Endothelial cell of umbilical vein (primary cell): ENCODE results near the gene NUDT13. TPM values are rescaled to one million over a fixed set of nuclear protein-coding genes. Genes with fewer than 3 reads are reported as not detected.
A peak's percentile ranks its signal among the peaks of the same experiment; 100 is the strongest.

Experiments used
- BruUV-seq: library from RNA; stranded (reverse); fragments of 400-500 nt; replicated peaks from 2 replicates; lab custom pipeline; 2021; lab: Mats Ljungman, UMichigan
- CTCF ChIA-PET: fragments of 300-600, 350-600 bp; sonication (Branson Sonifier 250); formaldehyde crosslinking; loops from one replicate; lab custom pipeline; 2021; ENCODE audit warnings: antibody characterized with exemption, inconsistent platforms; lab: Charles Lee
- POLR2A ChIA-PET: fragments of 300-600, 350-600 bp; sonication (Branson Sonifier 250); formaldehyde crosslinking; loops from one replicate; lab custom pipeline; 2021; ENCODE audit warnings: antibody characterized with exemption, inconsistent platforms; lab: Charles Lee
- DNase-seq: peaks from one replicate; pipeline ENCODE4 v3.0.0-alpha.2; 2011; ENCODE audit warnings: low read depth, low spot score
- FAIRE-seq: peaks from 2 replicates; lab custom pipeline; 2011; peaks lifted over from hg19 to GRCh38; lab: Jason Lieb, UNC
- H2AFZ ChIP-seq: 2 replicates; pipeline ENCODE4 v1.6.0; 2012; ENCODE audit warnings: low read depth, low read length, control low read depth, inconsistent platforms
- H3K27ac ChIP-seq: 2 replicates; pipeline ENCODE4 v1.5.1; 2011; ENCODE audit warnings: low read depth, mild to moderate bottlenecking, control low read depth, low read length, moderate library complexity; ENCODE audit not compliant: insufficient read depth
- H3K27me3 ChIP-seq, 2 experiments: 2 replicates each; pipeline versions ENCODE4 v1.6.0 to v1.6.1; 2011; ENCODE audit warnings: low read length in 2 of 2, mixed read lengths in 1 of 2; ENCODE audit not compliant: control insufficient read depth in 2 of 2, insufficient read depth in 2 of 2
- H3K36me3 ChIP-seq, 2 experiments: 2 replicates in 1 of 2; 3 replicates in 1 of 2; pipeline ENCODE4 v1.5.1; 2011; ENCODE audit warnings: low read length in 2 of 2, mild to moderate bottlenecking in 1 of 2, moderate library complexity in 1 of 2; ENCODE audit not compliant: control insufficient read depth in 2 of 2, insufficient read depth in 2 of 2; ENCODE audit errors: extremely low read depth in 1 of 2
- H3K4me1 ChIP-seq: 3 replicates; pipeline ENCODE4 v1.5.1; 2011; ENCODE audit warnings: mild to moderate bottlenecking, low read length; ENCODE audit not compliant: control insufficient read depth, insufficient read depth; ENCODE audit errors: extremely low read depth
- H3K4me2 ChIP-seq: 2 replicates; pipeline ENCODE4 v1.6.1; 2011; ENCODE audit warnings: low read length, control low read depth, mixed read lengths; ENCODE audit not compliant: insufficient read depth
- H3K4me3 ChIP-seq, 3 experiments: fragments of 200-600 bp in 1 of 3; sonication (generic), shearing (Covaris generic) in 1 of 3; replicated peaks in 1 of 3; 2 replicates each; pipeline ENCODE4 v1.5.1; 2011 to 2016; ENCODE audit warnings: control low read depth in 3 of 3, low read length in 3 of 3, mild to moderate bottlenecking in 2 of 3, inconsistent platforms in 1 of 3, low read depth in 1 of 3, moderate library complexity in 1 of 3; ENCODE audit not compliant: insufficient read depth in 1 of 3
- H3K79me2 ChIP-seq: 2 replicates; pipeline ENCODE4 v1.6.0; 2012; ENCODE audit warnings: low read length, inconsistent platforms; ENCODE audit not compliant: control insufficient read depth, insufficient read depth
- H3K9ac ChIP-seq: replicated peaks from 2 replicates; pipeline ENCODE3; 2011; ENCODE audit warnings: low read length, control low read depth; ENCODE audit not compliant: insufficient read depth; ENCODE audit errors: extremely low read depth
- H3K9me1 ChIP-seq: replicated peaks from 3 replicates; pipeline ENCODE4 v1.6.0; 2011; ENCODE audit warnings: mild to moderate bottlenecking, low read length; ENCODE audit not compliant: control insufficient read depth, insufficient read depth; ENCODE audit errors: extremely low read depth
- H3K9me3 ChIP-seq: replicated peaks from 2 replicates; pipeline ENCODE4 v1.5.1; 2012; ENCODE audit warnings: low read length, inconsistent platforms; ENCODE audit not compliant: control insufficient read depth, insufficient read depth
- H4K20me1 ChIP-seq: replicated peaks from 2 replicates; pipeline ENCODE3; 2011; ENCODE audit warnings: mild to moderate bottlenecking, low read length; ENCODE audit not compliant: control insufficient read depth, insufficient read depth; ENCODE audit errors: extremely low read depth
- FOS ChIP-seq: IDR thresholded peaks from 2 replicates; pipeline ENCODE4 v1.6.1; 2011; ENCODE audit warnings: mild to moderate bottlenecking, low read length, moderate library complexity, borderline replicate concordance; ENCODE audit not compliant: insufficient read depth
- GATA2 ChIP-seq: IDR thresholded peaks from 2 replicates; pipeline ENCODE4 v1.7.0; 2011; ENCODE audit warnings: low read depth, mild to moderate bottlenecking, moderate library complexity, mixed read lengths, low read length; ENCODE audit not compliant: insufficient read length, insufficient read depth
- POLR2A ChIP-seq: IDR thresholded peaks from 2 replicates; pipeline ENCODE4 v1.6.1; 2012; ENCODE audit warnings: low read depth, mild to moderate bottlenecking, control low read depth, low read length
- dilution Hi-C: fragments of 300-500 bp; cut with MboI; formaldehyde crosslinking; loops from one replicate; pipeline ENCODE4 v1.15.0; 2019; ENCODE audit warnings: low sequenced_read_pairs; ENCODE audit not compliant: extremely low pct_ligation_motif_present
- intact Hi-C: fragments of 100-400 bp; cut with micrococcal nuclease; formaldehyde crosslinking; loops from one replicate; pipeline ENCODE4 v1.10.0; 2022
- polyA plus RNA-seq, 4 experiments: library from polyadenylated mRNA; depleted of rRNA in 3 of 4; stranded (reverse) in 3 of 4; unstranded in 1 of 4; fragments of >200 nt; gene quantifications; 2 replicates each; pipeline versions ENCODE4 v1.2.1 to v1.2.3, GENCODE V29; 2011 to 2012; ENCODE audit warnings: missing spikeins in 1 of 4
- total RNA-seq: library from RNA; stranded (reverse); gene quantifications from 2 replicates; pipeline ENCODE4 v1.2.3, GENCODE V29; 2021
- TF ChIP-seq, protein P1 (sequence below), 2 donors: IDR thresholded peaks; 1 replicate in 1 of 2; 2 replicates in 1 of 2; pipeline ENCODE4 v1.5.1; 2011; ENCODE audit warnings: low read length in 2 of 2, mild to moderate bottlenecking in 2 of 2, moderate library complexity in 2 of 2, control low read depth in 1 of 2, inconsistent platforms in 1 of 2, low read depth in 1 of 2; ENCODE audit not compliant: insufficient read depth in 1 of 2; ENCODE audit errors: extremely low read depth in 1 of 2

The NUDT13 gene
- total and polyA plus RNA-seq, 2 donors (not counting 3 experiments of a cell fraction or from before 2014, with no cell fraction given), result 1.6 to 2.3 TPM

DNA sequence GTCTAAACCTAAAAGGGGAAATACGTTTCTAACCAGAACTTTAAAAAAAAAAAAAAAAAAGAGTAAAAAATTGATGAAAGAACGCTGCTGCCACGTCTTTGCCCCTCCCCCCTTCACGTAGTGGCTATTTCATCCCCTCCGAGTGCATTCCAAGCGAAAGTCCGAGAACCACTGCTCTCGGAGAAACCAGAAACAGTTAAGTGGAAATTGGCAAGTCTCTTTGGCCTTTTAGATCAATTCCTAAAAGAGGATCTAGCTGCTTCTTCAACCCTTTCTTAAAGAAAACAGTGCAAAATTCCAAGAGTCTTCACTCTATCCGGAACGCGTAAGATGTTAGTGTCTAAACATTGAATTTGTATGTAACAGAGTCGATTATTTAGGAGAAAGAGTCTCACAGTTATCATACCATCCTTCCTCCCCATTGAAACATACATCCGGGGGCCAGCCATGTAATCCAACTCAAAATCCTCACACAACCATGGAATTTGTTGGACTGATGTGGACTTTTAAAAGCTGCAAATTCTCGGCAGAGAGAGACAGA, 14.7 kb upstream of the NUDT13 start:
- intact Hi-C loops (loop anchor here (1.0 to 5.0 kb wide), 5 partner anchors 23 to 73 kb away; partner anchors contain the start of genes ECD and FAM149B1), dilution Hi-C loops (no loop called here)
- peak; percentile 64 for FAIRE-seq
- H3K27ac ChIP-seq, result peak overlapping the region; percentile 73
- CTCF ChIA-PET, result interaction anchor here (0.6 to 4.4 kb wide), 21 partner anchors 9 to 845 kb away, joined by 3 to 27 read pairs (median 4); partner anchors contain the start of gene NUDT13
- POLR2A ChIA-PET, result interaction anchor here (0.6 to 2.2 kb wide), 16 partner anchors 11 to 1397 kb away, joined by 3 to 22 read pairs (median 3); partner anchors contain the start of genes ECD, FAM149B1 and NUDT13
- H3K9me1 ChIP-seq, result no peaks in the 10 kb centered on the region
- no peaks in the 10 kb centered on the region for H4K20me1 ChIP-seq
- H3K36me3 ChIP-seq, result no peaks in the 10 kb centered on the region
- DNase-seq, result peak; percentile 75
- peak overlapping the region; percentile 99 for H3K4me2 ChIP-seq
- H3K4me3 ChIP-seq, result peak overlapping the region; percentile 73 to 99 (median 96)
- H3K9me3 ChIP-seq, result no peaks in the 10 kb centered on the region
- H3K27me3 ChIP-seq, result no peaks in the 10 kb centered on the region
- H3K4me1 ChIP-seq, result peaks cover 17% of the 10 kb centered on the region
- BruUV-seq, result TSS peak; percentile 67
- peak overlapping the region; percentile 49 for H2AFZ ChIP-seq
- peak overlapping the region; percentile 94 for H3K9ac ChIP-seq
- no peak for TF ChIP-seq FOS
- no peak for TF ChIP-seq GATA2
- no peak for TF ChIP-seq POLR2A
- TF ChIP-seq, protein P1, sequence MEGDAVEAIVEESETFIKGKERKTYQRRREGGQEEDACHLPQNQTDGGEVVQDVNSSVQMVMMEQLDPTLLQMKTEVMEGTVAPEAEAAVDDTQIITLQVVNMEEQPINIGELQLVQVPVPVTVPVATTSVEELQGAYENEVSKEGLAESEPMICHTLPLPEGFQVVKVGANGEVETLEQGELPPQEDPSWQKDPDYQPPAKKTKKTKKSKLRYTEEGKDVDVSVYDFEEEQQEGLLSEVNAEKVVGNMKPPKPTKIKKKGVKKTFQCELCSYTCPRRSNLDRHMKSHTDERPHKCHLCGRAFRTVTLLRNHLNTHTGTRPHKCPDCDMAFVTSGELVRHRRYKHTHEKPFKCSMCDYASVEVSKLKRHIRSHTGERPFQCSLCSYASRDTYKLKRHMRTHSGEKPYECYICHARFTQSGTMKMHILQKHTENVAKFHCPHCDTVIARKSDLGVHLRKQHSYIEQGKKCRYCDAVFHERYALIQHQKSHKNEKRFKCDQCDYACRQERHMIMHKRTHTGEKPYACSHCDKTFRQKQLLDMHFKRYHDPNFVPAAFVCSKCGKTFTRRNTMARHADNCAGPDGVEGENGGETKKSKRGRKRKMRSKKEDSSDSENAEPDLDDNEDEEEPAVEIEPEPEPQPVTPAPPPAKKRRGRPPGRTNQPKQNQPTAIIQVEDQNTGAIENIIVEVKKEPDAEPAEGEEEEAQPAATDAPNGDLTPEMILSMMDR (IDR thresholded peaks at IDR 0.05; ENCODE audit: extremely low read depth in 1 of 2, insufficient read depth in 1 of 2, low read depth in 1 of 2, low read length in 2 of 2), result no peak
- H3K79me2 ChIP-seq, result peaks cover 31% of the 10 kb centered on the region
